Neural cell (in vitro differentiated cells): ENCODE data around the gene SERPINB8. TPM values are rescaled to one million over a fixed set of nuclear protein-coding genes. Genes with fewer than 3 reads are reported as not detected.

Experiments
- H2AFZ ChIP-seq: fragments of 200-600, 300-800 bp; sonication (generic), shearing (Covaris generic); 2 replicates; pipeline ENCODE4 v1.6.0; 2014; ENCODE audit warnings: low read depth, mild to moderate bottlenecking, antibody characterized with exemption, low read length, moderate library complexity
- H3F3A ChIP-seq: fragments of 200-600 bp; shearing (Covaris generic); 2 replicates; pipeline ENCODE4 v1.6.1; 2016; ENCODE audit warnings: mild to moderate bottlenecking, moderate library complexity, mixed read lengths, antibody characterized with exemption, low read length; ENCODE audit not compliant: insufficient read depth, poor library complexity, severe bottlenecking
- H3K27ac ChIP-seq: fragments of 200-600, 300-800 bp; sonication (generic), shearing (Covaris generic); 2 replicates; pipeline ENCODE4 v1.5.1; 2014; ENCODE audit warnings: mild to moderate bottlenecking, low read length, moderate library complexity
- H3K27me3 ChIP-seq: fragments of 300-800, 200-600 bp; sonication (generic), shearing (Covaris generic); 2 replicates; pipeline ENCODE4 v1.6.0; 2014; ENCODE audit warnings: mild to moderate bottlenecking, low read depth, low read length, moderate library complexity; ENCODE audit not compliant: insufficient read depth
- H3K36me3 ChIP-seq: fragments of 300-800, 200-600 bp; sonication (generic), shearing (Covaris generic); 2 replicates; pipeline ENCODE4 v1.5.1; 2014; ENCODE audit warnings: mild to moderate bottlenecking, antibody characterized with exemption, low read length, moderate library complexity; ENCODE audit not compliant: insufficient read depth
- H3K4me2 ChIP-seq: fragments of 300-800, 200-600 bp; sonication (generic), shearing (Covaris generic); 2 replicates; pipeline ENCODE4 v1.6.0; 2014; ENCODE audit warnings: mild to moderate bottlenecking, low read length
- H3K4me3 ChIP-seq: fragments of 300-800, 200-600 bp; sonication (generic), shearing (Covaris generic); 2 replicates; pipeline ENCODE4 v1.5.1; 2014; ENCODE audit warnings: mild to moderate bottlenecking, low read length, moderate library complexity
- H3K79me2 ChIP-seq: fragments of 200-600 bp; shearing (Covaris generic); replicated peaks from 2 replicates; pipeline ENCODE4 v1.6.0; 2014; ENCODE audit warnings: mild to moderate bottlenecking, low read length, moderate library complexity; ENCODE audit not compliant: insufficient read depth
- H3K9ac ChIP-seq: fragments of 300-800, 200-600 bp; sonication (generic), shearing (Covaris generic); 2 replicates; pipeline ENCODE4 v1.6.1; 2016; ENCODE audit warnings: mild to moderate bottlenecking, low read length, mixed read lengths
- H3K9me2 ChIP-seq: fragments of 200-600 bp; shearing (Covaris generic); 2 replicates; pipeline ENCODE4 v1.6.1; 2016; ENCODE audit warnings: mild to moderate bottlenecking, low read length, mixed read lengths; ENCODE audit not compliant: insufficient read depth
- H3K9me3 ChIP-seq: fragments of 200-600, 300-800 bp; sonication (generic), shearing (Covaris generic); 2 replicates; pipeline ENCODE4 v1.6.1; 2016; ENCODE audit warnings: mild to moderate bottlenecking, mixed run types, low read length, moderate library complexity, mixed read lengths
- H4K20me1 ChIP-seq: fragments of 200-600 bp; shearing (Covaris generic); 2 replicates; pipeline ENCODE4 v1.6.1; 2016; ENCODE audit warnings: mild to moderate bottlenecking, mixed run types; ENCODE audit not compliant: insufficient read depth
- EP300 ChIP-seq: fragments of 450-650 bp; conservative IDR thresholded peaks from 2 replicates; pipeline ENCODE4 v1.6.1; 2014; ENCODE audit warnings: antibody characterized with exemption, mild to moderate bottlenecking, moderate library complexity; ENCODE audit not compliant: poor library complexity, severe bottlenecking
- EZH2 ChIP-seq: fragments of 200-600, 300-800 bp; shearing (Covaris generic), sonication (generic); IDR thresholded peaks from 2 replicates; pipeline ENCODE4 v1.6.1; 2014; ENCODE audit warnings: antibody characterized with exemption, low read length, borderline replicate concordance, mild to moderate bottlenecking; ENCODE audit not compliant: insufficient read depth, poor library complexity, severe bottlenecking
- MXI1 ChIP-seq: fragments of 450-650 bp; conservative IDR thresholded peaks from 2 replicates; pipeline ENCODE4 v1.6.1; 2014; ENCODE audit warnings: antibody characterized with exemption, mild to moderate bottlenecking; ENCODE audit not compliant: poor library complexity, severe bottlenecking
- POLR2AphosphoS5 ChIP-seq: IDR thresholded peaks from 2 replicates; pipeline ENCODE4 v1.6.1; 2012
- RAD21 ChIP-seq: fragments of 450-650 bp; conservative IDR thresholded peaks from 2 replicates; pipeline ENCODE4 v1.6.1; 2014; ENCODE audit warnings: antibody characterized with exemption, mild to moderate bottlenecking, moderate library complexity
- SMC3 ChIP-seq: fragments of 450-650 bp; conservative IDR thresholded peaks from 2 replicates; pipeline ENCODE4 v1.6.1; 2014; ENCODE audit warnings: antibody characterized with exemption, mild to moderate bottlenecking, moderate library complexity; ENCODE audit not compliant: poor library complexity
- TAF1 ChIP-seq: IDR thresholded peaks from 2 replicates; pipeline ENCODE4 v1.6.1; 2012; ENCODE audit warnings: low read depth
- polyA plus RNA-seq: library from polyadenylated mRNA; depleted of rRNA; stranded (reverse); fragments of >200 nt; gene quantifications from 2 replicates; pipeline ENCODE4 v1.2.3, GENCODE V29; 2014
- TF ChIP-seq, protein P1 (sequence below): fragments of 450-650 bp; IDR thresholded peaks from 2 replicates; pipeline ENCODE4 v1.5.1; 2014; ENCODE audit warnings: antibody characterized with exemption, mild to moderate bottlenecking, moderate library complexity; ENCODE audit not compliant: poor library complexity, severe bottlenecking
- TF ChIP-seq, protein P2 (sequence below): IDR thresholded peaks from 2 replicates; pipeline ENCODE4 v1.6.1; 2012; ENCODE audit warnings: borderline replicate concordance

Gene SERPINB8
- polyA plus RNA-seq, 1 donor from 2014 or later: 2.0 TPM

GRCh38 chr18:63951302-63951705 lies 18.6 kb upstream of the SERPINB8 start:
- Histone ChIP-seq H3K4me3 (no peak overlapping the region), H3K27me3 (peaks cover 15% of the 10 kb centered on the region), H3F3A (no peaks in the 10 kb centered on the region), H3K9ac (no peak overlapping the region), H3K4me2 (no peak overlapping the region), H3K9me3 (no peaks in the 10 kb centered on the region), H3K79me2 (no peaks in the 10 kb centered on the region), H3K9me2 (no peaks in the 10 kb centered on the region), H3K36me3 (no peaks in the 10 kb centered on the region), H4K20me1 (no peaks in the 10 kb centered on the region), H3K27ac (no peak overlapping the region), H2AFZ (no peak overlapping the region)
- TF ChIP-seq, protein P1, sequence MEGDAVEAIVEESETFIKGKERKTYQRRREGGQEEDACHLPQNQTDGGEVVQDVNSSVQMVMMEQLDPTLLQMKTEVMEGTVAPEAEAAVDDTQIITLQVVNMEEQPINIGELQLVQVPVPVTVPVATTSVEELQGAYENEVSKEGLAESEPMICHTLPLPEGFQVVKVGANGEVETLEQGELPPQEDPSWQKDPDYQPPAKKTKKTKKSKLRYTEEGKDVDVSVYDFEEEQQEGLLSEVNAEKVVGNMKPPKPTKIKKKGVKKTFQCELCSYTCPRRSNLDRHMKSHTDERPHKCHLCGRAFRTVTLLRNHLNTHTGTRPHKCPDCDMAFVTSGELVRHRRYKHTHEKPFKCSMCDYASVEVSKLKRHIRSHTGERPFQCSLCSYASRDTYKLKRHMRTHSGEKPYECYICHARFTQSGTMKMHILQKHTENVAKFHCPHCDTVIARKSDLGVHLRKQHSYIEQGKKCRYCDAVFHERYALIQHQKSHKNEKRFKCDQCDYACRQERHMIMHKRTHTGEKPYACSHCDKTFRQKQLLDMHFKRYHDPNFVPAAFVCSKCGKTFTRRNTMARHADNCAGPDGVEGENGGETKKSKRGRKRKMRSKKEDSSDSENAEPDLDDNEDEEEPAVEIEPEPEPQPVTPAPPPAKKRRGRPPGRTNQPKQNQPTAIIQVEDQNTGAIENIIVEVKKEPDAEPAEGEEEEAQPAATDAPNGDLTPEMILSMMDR: no peak
- TF ChIP-seq SMC3: no peak
- no peak for TF ChIP-seq POLR2AphosphoS5
- TF ChIP-seq MXI1: no peak
- no peak for TF ChIP-seq RAD21
- TF ChIP-seq, protein P2, sequence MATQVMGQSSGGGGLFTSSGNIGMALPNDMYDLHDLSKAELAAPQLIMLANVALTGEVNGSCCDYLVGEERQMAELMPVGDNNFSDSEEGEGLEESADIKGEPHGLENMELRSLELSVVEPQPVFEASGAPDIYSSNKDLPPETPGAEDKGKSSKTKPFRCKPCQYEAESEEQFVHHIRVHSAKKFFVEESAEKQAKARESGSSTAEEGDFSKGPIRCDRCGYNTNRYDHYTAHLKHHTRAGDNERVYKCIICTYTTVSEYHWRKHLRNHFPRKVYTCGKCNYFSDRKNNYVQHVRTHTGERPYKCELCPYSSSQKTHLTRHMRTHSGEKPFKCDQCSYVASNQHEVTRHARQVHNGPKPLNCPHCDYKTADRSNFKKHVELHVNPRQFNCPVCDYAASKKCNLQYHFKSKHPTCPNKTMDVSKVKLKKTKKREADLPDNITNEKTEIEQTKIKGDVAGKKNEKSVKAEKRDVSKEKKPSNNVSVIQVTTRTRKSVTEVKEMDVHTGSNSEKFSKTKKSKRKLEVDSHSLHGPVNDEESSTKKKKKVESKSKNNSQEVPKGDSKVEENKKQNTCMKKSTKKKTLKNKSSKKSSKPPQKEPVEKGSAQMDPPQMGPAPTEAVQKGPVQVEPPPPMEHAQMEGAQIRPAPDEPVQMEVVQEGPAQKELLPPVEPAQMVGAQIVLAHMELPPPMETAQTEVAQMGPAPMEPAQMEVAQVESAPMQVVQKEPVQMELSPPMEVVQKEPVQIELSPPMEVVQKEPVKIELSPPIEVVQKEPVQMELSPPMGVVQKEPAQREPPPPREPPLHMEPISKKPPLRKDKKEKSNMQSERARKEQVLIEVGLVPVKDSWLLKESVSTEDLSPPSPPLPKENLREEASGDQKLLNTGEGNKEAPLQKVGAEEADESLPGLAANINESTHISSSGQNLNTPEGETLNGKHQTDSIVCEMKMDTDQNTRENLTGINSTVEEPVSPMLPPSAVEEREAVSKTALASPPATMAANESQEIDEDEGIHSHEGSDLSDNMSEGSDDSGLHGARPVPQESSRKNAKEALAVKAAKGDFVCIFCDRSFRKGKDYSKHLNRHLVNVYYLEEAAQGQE: no peak
- no peak for TF ChIP-seq EP300
- TF ChIP-seq EZH2: no peak
- no peak for TF ChIP-seq TAF1

- TF ChIP-seq SMC3: no peak
- no peak for TF ChIP-seq POLR2AphosphoS5
- no peak for TF ChIP-seq MXI1
- no peak for TF ChIP-seq EP300
- TF ChIP-seq, protein P1: no peak
- TF ChIP-seq RAD21: no peak
- no peak for TF ChIP-seq EZH2
- TF ChIP-seq, protein P2: no peak
- TF ChIP-seq TAF1: no peak
These were observed 16.1 kb upstream of the SERPINB8 start for GRCh38 chr18:63953811-63954210.

More at GRCh38 chr18:63953811-63954210, 16.1 kb upstream of the SERPINB8 start:
- Histone ChIP-seq H2AFZ (no peak overlapping the region), H3K4me2 (no peak overlapping the region), H3K79me2 (no peaks in the 10 kb centered on the region), H3K27me3 (peaks cover 5% of the 10 kb centered on the region), H3K9ac (no peak overlapping the region), H3K9me3 (no peaks in the 10 kb centered on the region), H3K9me2 (no peaks in the 10 kb centered on the region), H3K27ac (no peak overlapping the region), H3F3A (no peaks in the 10 kb centered on the region), H3K4me3 (no peak overlapping the region), H4K20me1 (no peaks in the 10 kb centered on the region), H3K36me3 (no peaks in the 10 kb centered on the region)
